ENCODE data around the gene ZC3H10. TPM values are rescaled to one million over a fixed set of nuclear protein-coding genes. Genes with fewer than 3 reads are reported as not detected.

The ZC3H10 gene
- total RNA-seq, 1 donor from 2014 or later: 19.3 TPM

GRCh38 chr12:56124133-56124532 is 6.1 kb downstream of the ZC3H10 start:
- H3K4me1 Mint-ChIP-seq: peaks cover 33% of the 10 kb centered on the region
- no peaks in the 10 kb centered on the region for H3K36me3 Mint-ChIP-seq (ENCODE audit: low read depth)
- TF ChIP-seq CTCF (conservative IDR thresholded peaks at IDR 0.05): no peak
- peaks cover 3% of the 10 kb centered on the region for H3K27me3 Mint-ChIP-seq (ENCODE audit: low read depth)
- peak overlapping the region; percentile 11 for H3K4me3 Mint-ChIP-seq
- no peak overlapping the region for H3K27ac Mint-ChIP-seq (ENCODE audit: unreplicated experiment)
- no peaks in the 10 kb centered on the region for H3K9me3 Mint-ChIP-seq
- no peak for DNase-seq (ENCODE audit: low read depth, low spot score)

DNA sequence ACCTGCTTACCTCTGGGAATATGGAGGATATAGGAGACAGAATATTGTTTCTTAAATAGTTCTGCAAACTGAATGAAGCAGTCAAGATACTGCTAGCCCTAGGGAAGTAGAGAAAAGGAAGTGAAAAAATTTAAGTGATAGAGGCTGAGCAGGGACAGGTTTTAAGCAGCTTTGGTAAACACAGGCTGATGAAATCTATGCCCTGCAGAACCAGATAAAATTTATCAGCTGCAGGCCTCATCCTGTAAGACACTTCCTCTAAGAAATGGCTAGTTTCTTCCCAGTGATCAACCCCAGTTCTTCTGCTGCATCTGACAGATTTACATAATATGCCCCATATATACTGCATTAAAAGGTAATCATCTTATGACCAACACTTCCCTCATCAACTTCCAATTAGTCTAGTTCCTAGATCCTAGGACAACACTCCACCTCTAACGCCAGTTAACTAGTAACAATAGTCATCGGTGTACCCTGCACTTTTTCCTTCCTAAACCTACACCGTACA is 8.7 kb downstream of the ZC3H10 start:
- peaks cover 7% of the 10 kb centered on the region for H3K36me3 Mint-ChIP-seq (ENCODE audit: low read depth)
- peak overlapping the region; percentile 92 for H3K4me3 Mint-ChIP-seq
- H3K27ac Mint-ChIP-seq (ENCODE audit: unreplicated experiment): peak overlapping the region; percentile 99
- peaks cover 38% of the 10 kb centered on the region for H3K4me1 Mint-ChIP-seq
- TF ChIP-seq CTCF (conservative IDR thresholded peaks at IDR 0.05): no peak
- no peak for DNase-seq (ENCODE audit: low read depth, low spot score)
- no peaks in the 10 kb centered on the region for H3K9me3 Mint-ChIP-seq
- H3K27me3 Mint-ChIP-seq (ENCODE audit: low read depth): no peaks in the 10 kb centered on the region

GRCh38 chr12:56127485-56127887 is 9.4 kb downstream of the ZC3H10 start:
- DNase-seq (ENCODE audit: low read depth, low spot score): no peak
- Mint-ChIP-seq H3K4me3 (peak overlapping the region; percentile 92), H3K27me3 (ENCODE audit: low read depth) (no peaks in the 10 kb centered on the region), H3K9me3 (no peaks in the 10 kb centered on the region), H3K36me3 (ENCODE audit: low read depth) (peaks cover 12% of the 10 kb centered on the region), H3K27ac (ENCODE audit: unreplicated experiment) (peak overlapping the region; percentile 99), H3K4me1 (peaks cover 38% of the 10 kb centered on the region)
- no peak for TF ChIP-seq CTCF (conservative IDR thresholded peaks at IDR 0.05)

DNA sequence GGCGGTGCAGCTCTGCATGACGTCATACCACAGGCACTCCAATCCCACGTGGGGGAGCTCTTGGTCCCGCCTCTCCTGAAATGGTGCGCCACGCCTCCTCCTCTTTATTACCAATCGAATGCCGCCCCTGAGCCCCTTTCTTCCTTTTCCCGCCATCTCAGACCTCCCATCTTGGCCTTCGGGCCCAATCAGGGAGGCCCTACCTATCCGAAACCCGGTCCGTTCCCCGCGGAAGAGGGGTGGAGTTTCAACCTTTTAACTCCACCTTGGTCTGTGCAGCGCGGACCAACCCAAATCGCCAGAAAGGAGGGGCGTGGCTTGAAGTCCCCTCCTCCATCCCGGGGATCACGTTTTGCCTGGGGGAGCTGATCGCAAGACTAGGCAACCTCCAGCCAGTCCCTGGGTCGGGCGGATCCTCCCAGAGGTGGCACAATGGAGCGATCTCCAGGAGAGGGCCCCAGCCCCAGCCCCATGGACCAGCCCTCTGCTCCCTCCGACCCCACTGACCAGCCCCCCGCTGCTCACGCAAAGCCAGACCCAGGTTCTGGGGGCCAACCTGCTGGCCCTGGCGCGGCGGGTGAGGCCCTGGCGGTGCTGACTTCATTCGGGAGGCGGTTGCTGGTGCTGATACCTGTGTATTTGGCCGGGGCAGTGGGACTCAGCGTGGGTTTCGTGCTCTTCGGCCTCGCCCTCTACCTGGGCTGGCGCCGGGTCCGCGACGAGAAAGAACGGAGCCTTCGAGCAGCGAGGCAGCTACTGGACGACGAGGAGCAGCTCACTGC is 10.0 kb downstream of the ZC3H10 start, which contains the start of gene ESYT1:
TSS of gene ESYT1 (plus strand) at position 380 of the 782 bp plus-strand sequence. CDS start at position 433, 53 bp downstream.
- peak within 1 kb of the TSS; percentile 92 for H3K4me3 Mint-ChIP-seq
- H3K27me3 Mint-ChIP-seq (ENCODE audit: low read depth): no peaks in the 10 kb centered on the region
- no peak for TF ChIP-seq CTCF (conservative IDR thresholded peaks at IDR 0.05)
- H3K9me3 Mint-ChIP-seq: no peaks in the 10 kb centered on the region
- peaks cover 38% of the 10 kb centered on the region for H3K4me1 Mint-ChIP-seq
- H3K36me3 Mint-ChIP-seq (ENCODE audit: low read depth): peaks cover 13% of the 10 kb centered on the region
- peak; percentile 90 for DNase-seq (ENCODE audit: low read depth, low spot score)
- H3K27ac Mint-ChIP-seq (ENCODE audit: unreplicated experiment): peak within 1 kb of the TSS; percentile 99

DNA sequence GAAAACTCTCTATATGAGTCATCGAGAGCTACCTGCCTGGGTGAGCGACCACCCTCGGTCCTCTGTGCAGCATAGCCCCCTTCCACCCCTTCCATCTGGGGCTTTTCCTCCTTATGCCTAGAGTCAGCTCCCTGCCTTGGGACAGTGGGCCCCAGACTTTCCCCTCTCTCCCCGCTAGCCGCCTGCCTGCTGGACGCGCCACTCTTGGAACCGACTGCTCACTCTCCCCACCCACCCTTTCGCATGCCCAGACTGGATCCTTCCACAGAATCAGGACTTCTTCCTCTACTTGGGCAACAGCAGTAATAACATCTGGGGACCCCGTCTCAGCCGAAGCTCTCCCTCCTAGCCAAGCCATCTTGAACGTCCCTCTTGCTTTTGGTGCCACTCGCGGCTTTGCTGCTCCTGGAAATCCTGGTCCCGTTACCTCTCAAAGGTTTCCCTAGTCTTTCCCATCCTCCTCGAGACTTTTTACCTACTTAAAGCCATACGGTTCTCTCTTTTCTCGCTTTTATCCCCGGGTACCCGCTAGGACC is 10.7 kb downstream of the ZC3H10 start:
- no peak for DNase-seq (ENCODE audit: low read depth, low spot score)
- TF ChIP-seq CTCF (conservative IDR thresholded peaks at IDR 0.05): no peak
- H3K4me3 Mint-ChIP-seq: peak overlapping the region; percentile 92

More for the DNA sequence above, 10.7 kb downstream of the ZC3H10 start:
- Mint-ChIP-seq H3K36me3 (ENCODE audit: low read depth) (peaks cover 17% of the 10 kb centered on the region), H3K27ac (ENCODE audit: unreplicated experiment) (peak overlapping the region; percentile 99), H3K9me3 (no peaks in the 10 kb centered on the region), H3K4me1 (peaks cover 38% of the 10 kb centered on the region), H3K27me3 (ENCODE audit: low read depth) (no peaks in the 10 kb centered on the region)
